ENCODE results near the gene MGMT.

DNA sequence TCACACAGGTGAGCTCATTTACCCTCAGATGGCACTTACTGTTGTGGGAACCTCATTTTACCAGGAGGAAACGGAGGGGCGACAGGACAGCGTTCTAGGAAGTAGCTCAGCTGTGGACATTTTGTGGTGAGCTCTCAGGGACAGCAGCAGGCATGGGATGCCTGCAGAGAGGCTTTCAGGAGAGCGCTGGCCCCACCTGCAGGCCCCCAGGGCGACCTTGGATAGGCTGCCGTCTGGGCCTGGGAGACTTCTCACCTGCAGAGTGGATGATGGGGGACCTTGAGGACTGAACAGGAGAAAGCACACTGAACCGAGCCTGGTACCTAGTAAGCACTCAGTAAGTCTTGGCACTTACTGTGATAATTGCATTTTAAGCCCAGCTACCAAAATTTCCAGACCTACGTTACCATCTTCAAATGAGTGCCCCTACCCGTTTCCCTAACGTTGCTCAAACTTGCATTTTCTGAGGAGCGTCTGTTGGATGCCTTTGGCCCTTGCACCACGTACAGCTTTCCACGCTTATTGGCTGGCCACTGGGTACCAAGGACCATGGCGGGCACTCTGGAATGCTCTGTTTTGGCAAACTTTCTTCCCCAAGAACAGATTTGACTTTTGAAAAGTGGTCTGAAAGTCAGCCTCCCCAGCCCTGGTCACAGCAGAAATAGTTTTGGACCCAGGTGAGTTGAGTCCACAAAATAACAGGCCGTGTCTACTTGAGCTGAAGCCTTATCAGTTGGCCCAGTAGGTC, 273.7 kb downstream of the MGMT start:
- TF ChIP-seq, protein P1, sequence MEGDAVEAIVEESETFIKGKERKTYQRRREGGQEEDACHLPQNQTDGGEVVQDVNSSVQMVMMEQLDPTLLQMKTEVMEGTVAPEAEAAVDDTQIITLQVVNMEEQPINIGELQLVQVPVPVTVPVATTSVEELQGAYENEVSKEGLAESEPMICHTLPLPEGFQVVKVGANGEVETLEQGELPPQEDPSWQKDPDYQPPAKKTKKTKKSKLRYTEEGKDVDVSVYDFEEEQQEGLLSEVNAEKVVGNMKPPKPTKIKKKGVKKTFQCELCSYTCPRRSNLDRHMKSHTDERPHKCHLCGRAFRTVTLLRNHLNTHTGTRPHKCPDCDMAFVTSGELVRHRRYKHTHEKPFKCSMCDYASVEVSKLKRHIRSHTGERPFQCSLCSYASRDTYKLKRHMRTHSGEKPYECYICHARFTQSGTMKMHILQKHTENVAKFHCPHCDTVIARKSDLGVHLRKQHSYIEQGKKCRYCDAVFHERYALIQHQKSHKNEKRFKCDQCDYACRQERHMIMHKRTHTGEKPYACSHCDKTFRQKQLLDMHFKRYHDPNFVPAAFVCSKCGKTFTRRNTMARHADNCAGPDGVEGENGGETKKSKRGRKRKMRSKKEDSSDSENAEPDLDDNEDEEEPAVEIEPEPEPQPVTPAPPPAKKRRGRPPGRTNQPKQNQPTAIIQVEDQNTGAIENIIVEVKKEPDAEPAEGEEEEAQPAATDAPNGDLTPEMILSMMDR (IDR thresholded peaks at IDR 0.05), result no peak
- TF ChIP-seq POLR2A (IDR thresholded peaks at IDR 0.05), result no peak
